ENCODE results near the gene COMMD2.

Gene COMMD2

GRCh38 chr3:149717391-149718056, 34.8 kb downstream of the COMMD2 start:
- peak; percentile 85 for TF ChIP-seq CTCF (conservative IDR thresholded peaks at IDR 0.05; ENCODE audit: low read depth, low read length)
- no peak overlapping the region for H3K9ac ChIP-seq
- peak overlapping the region; percentile 38 for H3K4me2 ChIP-seq
- no peak overlapping the region for H3K27ac ChIP-seq
- H3K79me2 ChIP-seq (ENCODE audit: insufficient read depth, low read depth), result no peaks in the 10 kb centered on the region
- no peaks in the 10 kb centered on the region for H3K27me3 ChIP-seq (ENCODE audit: insufficient read depth, low read depth)
- H3K4me3 ChIP-seq (IDR thresholded peaks at IDR 0.05; ENCODE audit: insufficient read depth, low read depth, low read length), result no peak overlapping the region
- no peaks in the 10 kb centered on the region for H4K20me1 ChIP-seq (ENCODE audit: insufficient read depth)
- peak overlapping the region; percentile 57; the same call in 1 of the 2 replicates for H2AFZ ChIP-seq (ENCODE audit: low read depth)
- H3K4me1 ChIP-seq (ENCODE audit: low read depth, poor library complexity, severe bottlenecking), result peaks cover 7% of the 10 kb centered on the region
- H3K36me3 ChIP-seq (ENCODE audit: insufficient read depth), result no peaks in the 10 kb centered on the region

- no peak overlapping the region for H3K4me3 ChIP-seq (IDR thresholded peaks at IDR 0.05; ENCODE audit: insufficient read depth, low read depth, low read length)
- H2AFZ ChIP-seq (ENCODE audit: low read depth), result peak overlapping the region; percentile 57; the same call in 1 of the 2 replicates
- H3K4me1 ChIP-seq (ENCODE audit: low read depth, poor library complexity, severe bottlenecking), result peaks cover 7% of the 10 kb centered on the region
- no peaks in the 10 kb centered on the region for H3K27me3 ChIP-seq (ENCODE audit: insufficient read depth, low read depth)
- no peak overlapping the region for H3K9ac ChIP-seq
- no peaks in the 10 kb centered on the region for H4K20me1 ChIP-seq (ENCODE audit: insufficient read depth)
- no peak overlapping the region for H3K27ac ChIP-seq
- no peaks in the 10 kb centered on the region for H3K79me2 ChIP-seq (ENCODE audit: insufficient read depth, low read depth)
- H3K36me3 ChIP-seq (ENCODE audit: insufficient read depth), result no peaks in the 10 kb centered on the region
- H3K4me2 ChIP-seq, result peak overlapping the region; percentile 38
- TF ChIP-seq CTCF (conservative IDR thresholded peaks at IDR 0.05; ENCODE audit: low read depth, low read length), result no peak
Measured at GRCh38 chr3:149716984-149717383, 35.3 kb downstream of the COMMD2 start.

- Histone ChIP-seq H3K36me3 (ENCODE audit: insufficient read depth) (no peaks in the 10 kb centered on the region), H3K27me3 (ENCODE audit: insufficient read depth, low read depth) (no peaks in the 10 kb centered on the region), H3K4me3 (IDR thresholded peaks at IDR 0.05; ENCODE audit: insufficient read depth, low read depth, low read length) (no peak overlapping the region), H3K4me2 (no peak overlapping the region), H4K20me1 (ENCODE audit: insufficient read depth) (no peaks in the 10 kb centered on the region), H3K79me2 (ENCODE audit: insufficient read depth, low read depth) (no peaks in the 10 kb centered on the region), H3K27ac (no peak overlapping the region), H2AFZ (ENCODE audit: low read depth) (no peak overlapping the region), H3K4me1 (ENCODE audit: low read depth, poor library complexity, severe bottlenecking) (peaks cover 7% of the 10 kb centered on the region), H3K9ac (no peak overlapping the region)
- no peak for TF ChIP-seq CTCF (conservative IDR thresholded peaks at IDR 0.05; ENCODE audit: low read depth, low read length)
Measured at GRCh38 chr3:149715247-149715646, 37.0 kb downstream of the COMMD2 start.

- no peak overlapping the region for H3K9ac ChIP-seq
- no peak for TF ChIP-seq CTCF (conservative IDR thresholded peaks at IDR 0.05; ENCODE audit: low read depth, low read length)
- no peak overlapping the region for H2AFZ ChIP-seq (ENCODE audit: low read depth)
- H3K4me2 ChIP-seq, result no peak overlapping the region
- no peaks in the 10 kb centered on the region for H3K27me3 ChIP-seq (ENCODE audit: insufficient read depth, low read depth)
- no peaks in the 10 kb centered on the region for H3K36me3 ChIP-seq (ENCODE audit: insufficient read depth)
- H3K27ac ChIP-seq, result no peak overlapping the region
- H3K79me2 ChIP-seq (ENCODE audit: insufficient read depth, low read depth), result no peaks in the 10 kb centered on the region
- no peaks in the 10 kb centered on the region for H4K20me1 ChIP-seq (ENCODE audit: insufficient read depth)
- peaks cover 7% of the 10 kb centered on the region for H3K4me1 ChIP-seq (ENCODE audit: low read depth, poor library complexity, severe bottlenecking)
- no peak overlapping the region for H3K4me3 ChIP-seq (IDR thresholded peaks at IDR 0.05; ENCODE audit: insufficient read depth, low read depth, low read length)
Measured at GRCh38 chr3:149713730-149714654, 38.3 kb downstream of the COMMD2 start.

Measured in KMS-11 (cell line).